Trophoblast cell (in vitro differentiated cells and primary cell): ENCODE results near the gene PNPLA2.

ENCODE experiments used
- DNase-seq, 2 donors: peaks; one replicate each; pipeline ENCODE4 v3.0.0-alpha.2; 2016
- H2AFZ ChIP-seq: 2 replicates; pipeline ENCODE4 v1.6.1; 2013; ENCODE audit warnings: low read length, moderate library complexity, mild to moderate bottlenecking; ENCODE audit not compliant: insufficient read depth, poor library complexity
- H2AK5ac ChIP-seq: 2 replicates; pipeline ENCODE4 v1.6.1; 2013; ENCODE audit warnings: mild to moderate bottlenecking, low read length
- H2BK120ac ChIP-seq: 2 replicates; pipeline ENCODE4 v1.6.1; 2013; ENCODE audit warnings: low read length, mild to moderate bottlenecking, moderate library complexity; ENCODE audit not compliant: insufficient read depth, poor library complexity
- H2BK12ac ChIP-seq: 2 replicates; pipeline ENCODE4 v1.6.1; 2013; ENCODE audit warnings: mild to moderate bottlenecking, low read length, moderate library complexity
- H2BK5ac ChIP-seq: 2 replicates; pipeline ENCODE4 v1.6.1; 2013; ENCODE audit warnings: low read length, low read depth, moderate library complexity, mild to moderate bottlenecking; ENCODE audit not compliant: poor library complexity
- H3K14ac ChIP-seq: 2 replicates; pipeline ENCODE4 v1.6.1; 2013; ENCODE audit warnings: mild to moderate bottlenecking, low read length
- H3K18ac ChIP-seq: 2 replicates; pipeline ENCODE4 v1.6.1; 2013; ENCODE audit warnings: mild to moderate bottlenecking, low read length
- H3K23ac ChIP-seq: 2 replicates; pipeline ENCODE4 v1.6.1; 2013; ENCODE audit warnings: low read length
- H3K27ac ChIP-seq: 2 replicates; pipeline ENCODE4 v1.5.1; 2013; ENCODE audit warnings: low read depth, mild to moderate bottlenecking, inconsistent platforms, low read length, moderate library complexity
- H3K27me3 ChIP-seq: 2 replicates; pipeline ENCODE4 v1.6.1; 2013; ENCODE audit warnings: inconsistent platforms, mild to moderate bottlenecking, low read length, moderate library complexity; ENCODE audit not compliant: insufficient read depth
- H3K36me3 ChIP-seq, 2 experiments: 1 replicate in 1 of 2; 2 replicates in 1 of 2; pipeline ENCODE4 v1.6.1; 2013; ENCODE audit warnings: low read length in 2 of 2, mild to moderate bottlenecking in 2 of 2, moderate library complexity in 1 of 2; ENCODE audit not compliant: insufficient read depth in 2 of 2, control insufficient read depth in 1 of 2
- H3K4ac ChIP-seq: 2 replicates; pipeline ENCODE4 v1.6.1; 2013; ENCODE audit warnings: low read depth, mild to moderate bottlenecking, low read length, moderate library complexity
- H3K4me1 ChIP-seq, 2 experiments: 1 replicate in 1 of 2; 2 replicates in 1 of 2; pipeline ENCODE4 v1.6.1; 2013; ENCODE audit warnings: low read length in 2 of 2, mild to moderate bottlenecking in 2 of 2, moderate library complexity in 1 of 2; ENCODE audit not compliant: insufficient read depth in 2 of 2, control insufficient read depth in 1 of 2
- H3K4me2 ChIP-seq: 2 replicates; pipeline ENCODE4 v1.6.1; 2013; ENCODE audit warnings: inconsistent platforms, mild to moderate bottlenecking, low read length, moderate library complexity
- H3K4me3 ChIP-seq: 2 replicates; pipeline ENCODE4 v1.5.1; 2013; ENCODE audit warnings: mild to moderate bottlenecking, low read depth, low read length, inconsistent platforms
- H3K79me1 ChIP-seq: one replicate; pipeline ENCODE4 v1.6.1; 2013; ENCODE audit warnings: low read length
- H3K79me2 ChIP-seq: 2 replicates; pipeline ENCODE4 v1.6.1; 2013; ENCODE audit warnings: low read length, mild to moderate bottlenecking; ENCODE audit not compliant: control insufficient read depth, insufficient read depth, poor library complexity
- H3K9ac ChIP-seq: 2 replicates; pipeline ENCODE4 v1.6.1; 2013; ENCODE audit warnings: mild to moderate bottlenecking, low read length
- H3K9me3 ChIP-seq: 2 replicates; pipeline ENCODE4 v1.6.1; 2013; ENCODE audit warnings: low read depth, mild to moderate bottlenecking, control low read depth, inconsistent platforms, low read length; ENCODE audit not compliant: insufficient read depth
- H4K12ac ChIP-seq: 2 replicates; pipeline ENCODE4 v1.6.1; 2013; ENCODE audit warnings: low read depth, mild to moderate bottlenecking, low read length, moderate library complexity
- H4K8ac ChIP-seq: 2 replicates; pipeline ENCODE4 v1.6.1; 2013; ENCODE audit warnings: low read depth, mild to moderate bottlenecking, low read length, moderate library complexity
- H4K91ac ChIP-seq: one replicate; pipeline ENCODE4 v1.6.1; 2013; ENCODE audit warnings: low read depth, mild to moderate bottlenecking, low read length, moderate library complexity
- WGBS: extraction: QIAGEN DNeasy Blood & Tissue Kit; methylation state at CpG from one replicate; pipeline ENCODE4 v1.1.7; 2013; ENCODE audit warnings: missing lambda C conversion rate; ENCODE audit not compliant: insufficient read length, insufficient coverage; ENCODE audit errors: extremely low coverage; 5-methylcytosine and 5-hydroxymethylcytosine counted together

Gene PNPLA2

GRCh38 chr11:855796-856195 lies 37.1 kb downstream of the PNPLA2 start:
- Histone ChIP-seq H3K4ac (no peak overlapping the region), H4K91ac (no peak overlapping the region), H2BK120ac (no peak overlapping the region), H3K9ac (no peak overlapping the region), H3K79me1 (no peaks in the 10 kb centered on the region), H3K36me3 (no peaks in the 10 kb centered on the region), H4K8ac (no peak overlapping the region), H3K18ac (no peak overlapping the region), H3K4me1 (no peaks in the 10 kb centered on the region), H3K27me3 (peaks cover 2% of the 10 kb centered on the region), H3K23ac (no peak overlapping the region), H2AFZ (no peak overlapping the region), H3K14ac (no peak overlapping the region), H2BK12ac (no peak overlapping the region), H3K4me3 (no peak overlapping the region), H2AK5ac (no peak overlapping the region), H4K12ac (no peak overlapping the region), H3K79me2 (no peaks in the 10 kb centered on the region), H2BK5ac (no peak overlapping the region), H3K9me3 (no peaks in the 10 kb centered on the region), H3K4me2 (no peak overlapping the region), H3K27ac (no peak overlapping the region)
- DNase-seq = no peak
- no CpG with 5 or more reads among the region's 12 CpGs for WGBS

- no CpG with 5 or more reads among the region's 8 CpGs for WGBS
- no peak overlapping the region for H4K91ac ChIP-seq
These were observed 37.7 kb downstream of the PNPLA2 start for GRCh38 chr11:856397-856796.

GRCh38 chr11:858053-858761 lies 39.5 kb downstream of the PNPLA2 start:
- WGBS = no CpG with 5 or more reads among the region's 27 CpGs
- Histone ChIP-seq H2BK120ac (no peak overlapping the region), H3K4me3 (peak overlapping the region; percentile 6), H3K23ac (no peak overlapping the region), H3K79me1 (no peaks in the 10 kb centered on the region), H3K79me2 (no peaks in the 10 kb centered on the region), H3K9ac (no peak overlapping the region), H3K36me3 (no peaks in the 10 kb centered on the region), H3K27ac (no peak overlapping the region), H4K8ac (no peak overlapping the region), H2AFZ (no peak overlapping the region), H2BK5ac (no peak overlapping the region), H3K4ac (no peak overlapping the region), H2AK5ac (no peak overlapping the region), H3K4me1 (no peaks in the 10 kb centered on the region), H3K14ac (no peak overlapping the region), H4K91ac (no peak overlapping the region), H3K4me2 (no peak overlapping the region), H3K27me3 (no peaks in the 10 kb centered on the region), H2BK12ac (no peak overlapping the region), H3K9me3 (no peaks in the 10 kb centered on the region), H4K12ac (no peak overlapping the region), H3K18ac (no peak overlapping the region)
- DNase-seq = no peak

More at GRCh38 chr11:856397-856796, 37.7 kb downstream of the PNPLA2 start:
- Histone ChIP-seq H3K18ac (no peak overlapping the region), H2BK120ac (no peak overlapping the region), H3K79me1 (no peaks in the 10 kb centered on the region), H3K23ac (no peak overlapping the region), H3K36me3 (no peaks in the 10 kb centered on the region), H3K79me2 (no peaks in the 10 kb centered on the region), H3K9ac (no peak overlapping the region), H2AK5ac (no peak overlapping the region), H4K8ac (no peak overlapping the region), H3K4me1 (no peaks in the 10 kb centered on the region), H3K27ac (no peak overlapping the region), H3K9me3 (no peaks in the 10 kb centered on the region), H2AFZ (no peak overlapping the region), H2BK5ac (no peak overlapping the region), H3K4me3 (no peak overlapping the region), H4K12ac (no peak overlapping the region), H3K4me2 (no peak overlapping the region), H3K14ac (no peak overlapping the region), H2BK12ac (no peak overlapping the region), H3K4ac (no peak overlapping the region), H3K27me3 (no peaks in the 10 kb centered on the region)
- no peak for DNase-seq

GRCh38 chr11:858762-859339 lies 40.1 kb downstream of the PNPLA2 start:
- no peak overlapping the region for H3K9ac ChIP-seq
- DNase-seq = no peak
- WGBS = no CpG with 5 or more reads among the region's 37 CpGs
- H3K23ac ChIP-seq = no peak overlapping the region
- no peaks in the 10 kb centered on the region for H3K27me3 ChIP-seq
- H4K8ac ChIP-seq = no peak overlapping the region
- H3K4me1 ChIP-seq = no peaks in the 10 kb centered on the region
- H3K4ac ChIP-seq = no peak overlapping the region
- H3K79me2 ChIP-seq = no peaks in the 10 kb centered on the region
- H3K27ac ChIP-seq = no peak overlapping the region
- H4K91ac ChIP-seq = no peak overlapping the region
- H2AK5ac ChIP-seq = no peak overlapping the region
- no peak overlapping the region for H3K14ac ChIP-seq
- no peak overlapping the region for H2AFZ ChIP-seq
- no peak overlapping the region for H3K4me2 ChIP-seq
- no peak overlapping the region for H2BK12ac ChIP-seq
- H3K79me1 ChIP-seq = no peaks in the 10 kb centered on the region
- no peak overlapping the region for H4K12ac ChIP-seq
- no peak overlapping the region for H3K18ac ChIP-seq
- H3K9me3 ChIP-seq = no peaks in the 10 kb centered on the region
- H2BK120ac ChIP-seq = no peak overlapping the region
- no peak overlapping the region for H2BK5ac ChIP-seq
- no peaks in the 10 kb centered on the region for H3K36me3 ChIP-seq
- H3K4me3 ChIP-seq = peak overlapping the region; percentile 6
